OCI-LY1 (cell line): Measurements from ENCODE around the gene TTC3.

Experiments used
- CTCF ChIP-seq: fragments of 200-600 bp; sonication (generic), shearing (Covaris generic); IDR thresholded peaks from 2 replicates; pipeline ENCODE4 v1.5.1; 2017; ENCODE audit warnings: mild to moderate bottlenecking, antibody characterized with exemption, low read length, moderate library complexity, mixed read lengths
- EZH2 ChIP-seq: fragments of 200-600 bp; sonication (generic), shearing (Covaris generic); IDR thresholded peaks from 2 replicates; pipeline ENCODE4 v1.8.0; 2017; ENCODE audit warnings: borderline replicate concordance, mixed run types, mild to moderate bottlenecking, antibody characterized with exemption, low read length, moderate library complexity, mixed read lengths

GRCh38 chr21:37098751-37099150 lies 25.7 kb downstream of the TTC3 start:
- no peak for TF ChIP-seq CTCF
- no peak for TF ChIP-seq EZH2
